HK-2 (cell line): ENCODE data around the gene LRP3.
"Not testable (repeated sequence)": the region's sequence is repeated elsewhere in the genome, so short reads cannot be mapped to it uniquely, and the experiment has no call there.

ENCODE experiments used
- DNase-seq: peaks from one replicate; pipeline ENCODE4 v3.0.0-alpha.2; 2018; ENCODE audit not compliant: unreplicated experiment

The LRP3 gene

DNA sequence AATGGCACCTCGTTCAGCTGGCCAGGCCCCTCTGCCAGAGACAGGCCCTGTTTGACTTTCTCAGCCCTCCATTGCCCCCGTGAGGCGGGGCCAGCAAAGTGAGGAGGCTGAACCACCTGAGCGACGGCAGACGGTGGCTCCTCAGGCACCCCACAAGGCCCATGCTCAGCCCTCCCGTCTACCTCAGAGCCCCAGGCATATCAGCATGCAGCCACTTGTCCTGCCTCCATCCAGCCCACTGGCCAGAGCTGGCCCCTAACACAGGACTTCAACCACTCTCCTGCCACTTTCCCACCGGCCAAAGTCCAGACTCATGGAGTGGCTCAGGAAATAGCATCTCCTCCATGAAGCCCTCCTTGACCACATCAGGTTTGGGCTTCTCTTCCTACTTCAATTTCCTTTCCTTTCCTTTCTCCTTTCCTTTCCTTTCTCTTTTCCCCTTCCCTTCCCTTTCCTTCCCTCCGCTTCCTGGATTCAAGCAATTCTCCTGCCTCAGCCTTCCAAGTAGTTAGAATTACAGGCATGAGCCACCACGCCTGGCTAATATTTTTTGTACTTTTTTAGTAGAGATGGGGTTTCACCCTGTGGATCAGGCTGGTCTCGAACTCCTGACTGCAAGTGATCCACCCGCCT is 22.2 kb downstream of the LRP3 start:
- no peak for DNase-seq

DNA sequence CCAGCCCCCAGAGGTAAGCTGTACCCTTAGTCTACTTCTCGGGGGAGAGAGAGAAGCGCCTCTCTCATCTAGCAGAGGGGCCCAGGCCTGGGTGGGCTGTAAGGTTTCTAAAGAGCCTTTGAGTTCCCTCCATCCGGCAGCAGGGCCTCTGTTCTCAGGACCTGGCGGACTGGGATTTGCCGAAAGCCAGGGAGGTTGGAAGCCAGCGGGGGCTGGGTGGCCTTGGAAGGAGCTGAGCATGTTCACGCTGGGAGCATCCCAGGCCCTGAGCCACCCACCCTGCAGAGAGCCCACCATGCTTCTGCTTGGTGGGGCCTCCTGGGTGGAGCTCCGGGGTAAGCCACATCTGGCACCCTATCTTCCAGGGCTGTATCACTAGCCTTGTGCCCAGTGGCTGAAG is 23.8 kb downstream of the LRP3 start:
- DNase-seq = no peak

DNA sequence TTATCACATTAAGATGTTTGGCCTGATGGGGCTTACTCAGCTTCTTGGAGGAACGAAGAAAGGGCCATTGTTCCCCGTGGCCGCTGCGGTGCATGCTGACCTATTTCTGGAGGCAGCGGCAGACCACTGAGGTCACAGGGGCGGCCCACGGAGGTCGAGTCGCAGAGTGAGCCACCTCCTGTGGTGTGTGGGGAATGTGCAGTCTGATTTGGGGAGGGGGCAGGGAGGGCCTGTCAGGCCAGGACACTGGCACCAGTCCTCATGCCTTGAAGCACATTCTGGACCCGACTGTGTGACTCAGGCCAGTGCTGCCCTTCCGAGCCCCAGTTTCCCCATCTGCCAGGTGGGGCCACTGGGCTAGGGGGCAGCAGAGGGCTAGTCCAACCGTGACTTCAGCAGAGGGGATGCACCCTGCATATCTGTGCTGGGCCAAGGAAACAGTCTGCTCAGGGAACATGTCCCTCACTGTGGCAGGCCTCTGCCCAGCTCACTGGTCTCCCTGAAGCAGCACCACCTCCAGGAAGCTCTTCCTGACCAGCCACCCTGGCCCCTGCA is 25.2 kb downstream of the LRP3 start:
- no peak for DNase-seq

DNA sequence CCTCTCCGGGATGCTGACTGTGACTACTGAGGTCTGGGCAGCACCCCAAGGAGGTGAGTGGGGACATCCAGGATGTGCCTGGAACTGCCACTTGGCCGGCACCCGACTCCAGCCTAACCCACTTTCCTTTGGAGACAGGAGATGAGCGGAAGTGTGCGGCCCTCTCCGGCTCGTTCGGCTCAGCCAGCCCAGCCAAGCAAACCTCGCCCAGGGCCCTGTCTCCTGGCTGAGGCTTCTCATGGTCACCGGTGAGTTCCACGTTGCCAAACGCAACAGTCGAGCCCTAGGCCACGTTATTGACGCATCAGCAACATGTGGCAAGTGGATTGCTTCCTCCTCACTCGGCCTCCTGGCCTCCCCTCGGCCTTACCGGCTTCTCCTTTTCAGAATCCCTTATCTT is 26.0 kb downstream of the LRP3 start:
- no peak for DNase-seq

DNA sequence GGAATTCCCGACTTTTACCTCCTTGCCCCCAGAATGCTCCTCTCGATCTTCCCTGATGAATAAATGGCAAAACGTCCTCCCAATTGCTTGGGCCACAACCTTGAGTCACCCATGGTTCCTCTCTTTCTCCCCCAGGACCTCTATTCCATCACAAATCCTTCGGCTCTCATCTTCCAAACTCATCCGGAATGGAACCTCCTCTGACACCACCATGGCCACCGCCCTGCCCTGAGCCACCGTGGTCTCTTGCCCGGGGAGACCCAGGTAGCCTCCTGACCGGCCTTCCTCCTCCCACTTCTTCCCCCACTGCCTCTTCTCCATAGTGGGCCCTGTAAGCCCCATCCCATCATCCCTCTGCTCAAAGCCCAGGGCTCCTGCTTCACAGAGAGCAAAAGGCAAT is 26.6 kb downstream of the LRP3 start:
- no peak for DNase-seq

DNA sequence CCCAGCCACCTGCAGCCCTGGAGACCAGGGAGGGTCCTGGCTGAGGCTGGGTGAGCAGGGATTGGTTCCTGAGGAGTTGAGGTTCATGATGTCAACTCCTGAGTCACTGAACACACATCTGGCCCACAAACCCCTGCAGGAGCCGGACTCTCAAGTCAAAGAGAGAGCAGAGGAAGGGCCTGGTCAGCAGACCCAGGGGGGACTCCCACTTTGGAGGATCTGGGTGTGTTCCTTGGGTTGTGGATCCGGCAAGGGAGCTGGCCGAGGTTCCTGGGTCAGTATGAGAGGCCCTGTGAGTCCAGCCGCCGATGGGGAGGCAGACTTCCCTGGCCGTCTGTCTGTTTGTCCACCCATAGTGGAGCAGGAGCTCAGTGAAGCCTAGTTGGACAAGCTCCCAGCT is 27.5 kb downstream of the LRP3 start:
- DNase-seq = no peak

DNA sequence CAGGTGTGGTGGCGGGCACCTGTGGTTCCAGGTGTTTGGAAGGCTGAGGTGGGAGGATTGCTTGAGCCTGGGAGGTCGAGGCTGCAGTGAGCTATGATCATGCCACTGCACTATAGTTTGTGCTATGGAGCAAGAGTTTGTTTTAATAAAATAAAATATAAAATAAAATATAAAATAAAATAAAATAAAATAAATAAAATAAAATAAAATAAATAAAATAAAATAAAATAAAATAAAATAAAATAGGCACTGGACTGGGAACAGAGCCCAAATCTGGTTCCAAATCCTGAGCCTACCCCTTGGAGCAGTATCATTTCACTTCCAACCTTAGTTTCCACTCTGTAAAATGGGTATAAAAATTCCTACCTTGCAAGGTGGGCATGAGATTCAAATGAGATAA is 28.1 kb downstream of the LRP3 start:
- not testable (repeated sequence) for DNase-seq

DNA sequence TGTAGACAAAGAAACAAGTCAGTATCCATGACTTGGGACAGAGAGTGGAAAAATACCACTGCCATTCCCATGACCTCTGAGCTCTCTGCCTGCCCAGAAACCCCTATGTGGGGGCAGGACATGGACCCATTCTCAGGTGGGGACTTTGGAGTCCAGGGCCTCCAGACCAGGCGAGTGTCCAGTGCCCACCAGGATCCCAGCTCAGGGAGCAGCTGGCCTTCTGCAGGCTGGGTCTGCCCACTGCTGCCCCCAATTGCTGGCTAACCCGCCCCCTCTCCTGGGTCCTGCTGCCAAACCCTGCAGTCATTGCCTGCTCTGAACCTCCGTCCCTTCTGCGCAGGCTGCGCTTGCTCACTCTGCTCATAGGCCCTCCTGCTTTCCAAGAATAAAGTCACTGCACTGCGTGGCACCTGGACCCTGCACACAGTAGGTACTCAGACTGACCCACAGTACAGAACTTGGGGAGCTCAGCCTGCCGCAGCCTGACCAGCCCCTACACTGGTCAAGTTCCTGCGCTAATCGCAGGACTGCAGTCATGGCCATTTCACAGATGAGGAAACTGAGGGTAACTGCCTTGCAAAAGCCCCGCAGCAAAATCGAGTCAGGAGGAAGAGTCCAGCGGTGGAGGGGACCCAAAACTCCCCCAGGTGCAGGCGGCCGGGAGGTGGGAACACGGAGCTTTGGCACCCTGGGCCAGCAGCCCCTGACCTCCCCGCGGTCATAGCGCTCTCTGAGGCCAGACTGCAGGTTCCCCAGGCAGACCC is 30.7 kb downstream of the LRP3 start:
- DNase-seq = no peak

DNA sequence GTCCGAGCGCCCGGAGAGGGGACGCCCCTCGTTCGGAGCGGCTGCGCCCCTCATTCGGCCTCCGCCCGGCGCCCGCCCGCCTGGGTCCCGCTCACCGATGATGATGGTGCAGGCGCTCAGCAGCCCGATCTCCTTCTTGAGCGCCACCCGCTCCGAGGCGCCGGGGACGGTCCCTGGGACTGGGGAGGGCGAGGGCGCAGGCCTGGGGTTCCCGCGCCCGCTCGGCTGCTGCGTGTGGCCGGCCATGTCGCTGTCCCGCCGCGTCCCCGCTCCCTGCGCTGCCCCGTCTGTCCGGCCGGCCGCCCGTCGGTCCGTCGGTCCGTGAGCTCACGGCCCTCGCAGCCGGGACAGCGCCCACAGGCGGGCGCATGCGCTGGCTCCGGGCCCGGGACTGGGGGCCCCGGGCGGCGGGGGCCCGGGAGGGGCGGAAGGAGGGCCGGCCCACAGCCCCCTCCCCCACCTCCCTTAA is 31.4 kb downstream of the LRP3 start, which contains the start of gene SLC7A10:
TSS of gene SLC7A10 (minus strand) at position 393 of the 469 bp plus-strand sequence. CDS start at position 246, 147 bp downstream.
- no peak for DNase-seq

DNA sequence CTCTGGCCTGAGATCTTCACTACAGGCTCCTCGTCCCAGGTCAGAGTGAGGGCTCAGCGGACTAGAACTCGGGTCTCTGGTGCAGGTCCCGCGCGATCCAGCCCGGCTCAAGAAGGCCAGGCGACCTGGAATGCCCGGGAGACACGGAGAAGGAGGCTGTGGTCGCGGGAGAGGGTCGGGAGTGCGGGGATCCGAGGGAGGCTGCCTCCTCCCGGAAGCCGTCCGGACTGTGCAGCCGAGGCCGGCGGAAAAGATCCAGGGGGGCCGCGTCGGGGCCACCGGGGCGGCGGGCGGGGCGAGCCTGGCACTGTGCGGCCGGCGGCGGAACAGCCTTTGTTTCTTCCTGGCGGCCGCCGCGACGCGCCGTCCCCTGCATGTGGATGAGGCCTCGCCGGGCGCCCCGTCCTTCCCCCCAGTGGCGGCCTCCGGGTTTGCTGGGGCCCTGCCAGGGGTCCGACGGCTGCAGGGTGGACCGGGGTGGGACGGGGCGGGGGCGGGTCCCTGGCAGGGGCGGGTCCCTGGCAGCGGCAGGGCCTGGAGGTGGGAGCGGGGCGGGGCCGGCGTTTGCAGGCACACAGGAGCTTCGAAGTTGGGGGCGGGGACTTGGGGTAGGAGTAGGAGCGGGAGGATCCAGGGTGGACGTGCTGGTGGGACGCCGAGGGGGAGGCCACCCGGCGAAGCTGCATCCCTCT is 32.6 kb downstream of the LRP3 start:
- peak; percentile 41 for DNase-seq

DNA sequence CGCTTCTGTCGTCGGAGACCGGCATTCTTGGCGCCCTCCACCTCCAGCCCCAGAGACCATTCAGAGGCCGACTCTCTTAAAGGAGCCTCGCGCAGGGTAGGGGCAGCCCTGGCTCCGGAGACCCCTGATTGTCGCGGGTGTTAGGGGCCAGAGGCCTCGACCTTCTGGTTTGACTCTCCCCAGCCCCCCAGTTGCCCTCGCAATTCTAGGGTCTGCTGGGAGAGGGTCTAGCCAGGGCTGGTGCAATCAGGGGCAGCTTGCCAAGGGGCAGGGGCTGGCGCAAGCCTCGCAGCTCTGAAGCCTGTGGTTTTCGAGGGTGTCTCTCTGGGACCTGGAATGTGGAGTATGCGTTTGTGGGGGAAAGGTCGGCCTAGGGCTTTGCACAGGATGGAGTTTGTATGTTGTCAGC is 33.1 kb downstream of the LRP3 start:
- DNase-seq = no peak

DNA sequence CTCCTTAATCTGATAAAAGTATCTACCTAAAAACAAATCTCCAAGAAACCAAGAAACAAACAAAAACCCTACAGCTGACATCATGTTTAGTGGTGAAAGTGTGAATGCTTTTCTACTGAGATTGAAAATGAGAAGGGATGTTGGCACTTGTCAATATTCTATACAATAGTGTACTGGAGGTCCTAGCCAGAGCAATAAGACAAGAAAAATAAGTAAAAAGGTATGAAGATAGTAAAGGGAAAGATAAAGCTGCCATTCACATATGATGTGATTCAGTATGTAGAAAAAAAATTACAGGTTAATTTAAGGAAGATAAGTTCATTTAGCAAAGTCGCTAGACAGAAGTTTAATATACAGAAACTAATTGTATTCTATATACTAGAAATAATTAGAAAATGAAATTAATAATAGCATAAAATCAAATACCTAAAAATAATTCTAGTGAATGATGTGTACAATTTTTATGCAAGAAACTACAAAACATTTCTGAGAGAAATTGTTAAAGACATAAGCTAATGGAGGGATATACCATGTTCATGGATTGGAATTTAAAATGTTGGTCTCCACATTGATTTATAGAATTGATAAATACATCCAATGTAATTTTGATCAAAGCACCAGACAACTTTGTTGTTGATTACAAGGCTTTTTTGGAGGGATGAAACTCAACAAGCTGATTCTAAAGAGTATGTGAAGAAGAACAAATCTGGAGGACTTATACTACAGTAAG is 33.9 kb downstream of the LRP3 start:
- no peak for DNase-seq

DNA sequence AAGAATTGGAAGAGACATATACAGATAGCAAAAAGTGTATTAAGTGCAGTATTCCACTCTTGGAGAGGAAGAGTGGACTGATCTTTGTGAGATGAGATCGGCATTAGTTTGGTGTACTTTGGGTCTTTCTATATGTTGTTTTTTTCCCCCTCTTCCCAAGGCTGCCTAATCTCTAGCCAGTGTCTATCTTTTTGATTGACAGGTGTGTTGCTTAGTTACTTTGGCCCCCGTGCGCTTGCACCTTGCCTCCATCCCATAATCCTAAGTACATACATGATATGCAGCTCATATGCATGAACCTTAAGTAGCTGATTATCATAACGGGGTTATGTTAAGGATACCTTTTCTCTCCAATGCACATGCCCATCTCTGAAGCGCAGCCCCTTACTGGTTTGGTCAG is 35.8 kb downstream of the LRP3 start:
- no peak for DNase-seq

DNA sequence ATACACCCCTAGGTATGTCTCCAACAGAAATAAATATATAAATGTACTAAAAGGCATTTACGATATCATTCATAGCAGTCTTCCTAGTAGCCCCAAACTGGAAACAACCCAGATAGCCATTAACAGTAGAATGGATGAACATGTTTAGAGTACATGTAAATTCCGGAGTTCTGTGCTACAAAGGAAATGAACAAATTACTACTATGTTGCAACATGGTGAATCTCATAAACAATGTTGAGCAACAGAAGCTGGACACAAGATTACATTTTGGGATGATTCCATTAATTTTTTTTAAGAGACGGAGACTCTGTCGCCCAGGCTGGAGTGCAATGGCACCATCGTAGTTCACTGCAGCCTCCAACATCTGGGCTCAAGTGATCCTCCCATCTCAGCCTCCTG is 37.4 kb downstream of the LRP3 start:
- no peak for DNase-seq

DNA sequence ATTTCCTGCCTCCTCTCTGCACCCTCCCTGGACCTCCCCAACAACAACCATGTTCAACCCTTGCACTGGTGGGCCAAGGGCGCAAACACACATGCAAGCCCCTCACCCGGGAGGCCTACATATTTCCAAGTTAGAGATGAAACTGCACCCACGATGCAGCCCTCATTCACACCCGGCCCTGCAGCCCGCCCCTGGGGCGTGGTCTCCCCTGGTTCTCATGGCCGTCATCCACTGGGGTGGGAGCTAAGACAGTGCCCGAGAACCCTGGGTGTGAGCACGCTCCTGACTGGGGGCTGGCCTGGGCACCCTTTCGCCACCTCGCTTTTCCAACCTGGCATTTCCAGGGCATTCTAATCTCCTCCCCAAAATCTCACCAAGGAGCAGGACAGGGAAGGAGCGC is 38.5 kb downstream of the LRP3 start:
- no peak for DNase-seq

DNA sequence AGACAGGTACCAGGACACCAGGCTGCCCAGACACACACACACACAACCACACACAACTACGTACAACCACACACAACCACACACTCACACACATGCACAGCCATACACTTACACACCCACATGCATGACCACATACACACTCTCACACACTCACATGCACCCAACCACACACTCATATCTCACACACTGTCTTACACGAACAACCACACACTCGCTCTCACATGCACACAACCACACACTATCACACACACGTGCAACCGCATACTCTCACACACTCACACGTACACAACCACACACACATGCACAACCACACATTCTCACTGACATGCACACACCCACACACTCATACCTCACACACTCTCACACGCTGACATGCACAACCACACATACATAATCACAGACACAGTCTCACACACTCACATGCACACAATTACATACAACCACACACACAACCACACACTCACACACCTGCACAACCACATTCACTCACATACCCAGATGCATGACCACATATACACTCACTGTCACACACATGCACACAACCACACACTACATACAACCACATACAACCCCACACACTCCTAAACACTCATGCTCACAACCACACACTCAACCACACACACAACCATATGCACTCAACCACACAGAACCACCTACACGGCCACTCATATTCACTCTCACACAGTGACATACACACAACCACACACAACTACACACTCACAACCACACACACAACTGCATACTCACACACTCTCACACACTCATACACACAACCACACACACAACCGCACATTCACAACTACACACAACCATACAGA is 39.1 kb downstream of the LRP3 start:
- DNase-seq = no peak

DNA sequence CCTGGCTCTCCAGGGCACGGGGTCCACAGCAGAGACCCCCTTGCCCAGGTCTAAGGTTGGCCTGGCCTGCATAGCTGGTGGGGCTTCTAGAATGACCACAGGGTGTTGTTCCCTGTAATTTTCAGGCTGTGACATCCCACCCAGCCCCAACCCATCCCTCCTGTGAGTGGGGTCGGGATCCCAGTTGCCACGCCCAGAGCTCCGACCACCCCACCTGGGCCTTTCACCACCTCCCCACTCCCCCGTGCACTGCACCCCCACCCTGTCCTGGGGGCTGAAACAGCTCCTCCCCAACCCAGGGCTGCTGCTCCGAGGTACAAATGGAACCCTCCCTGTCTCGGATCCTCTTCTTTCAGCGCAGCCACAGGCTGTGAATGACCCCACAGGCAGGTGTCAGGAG is 40.0 kb downstream of the LRP3 start:
- no peak for DNase-seq

DNA sequence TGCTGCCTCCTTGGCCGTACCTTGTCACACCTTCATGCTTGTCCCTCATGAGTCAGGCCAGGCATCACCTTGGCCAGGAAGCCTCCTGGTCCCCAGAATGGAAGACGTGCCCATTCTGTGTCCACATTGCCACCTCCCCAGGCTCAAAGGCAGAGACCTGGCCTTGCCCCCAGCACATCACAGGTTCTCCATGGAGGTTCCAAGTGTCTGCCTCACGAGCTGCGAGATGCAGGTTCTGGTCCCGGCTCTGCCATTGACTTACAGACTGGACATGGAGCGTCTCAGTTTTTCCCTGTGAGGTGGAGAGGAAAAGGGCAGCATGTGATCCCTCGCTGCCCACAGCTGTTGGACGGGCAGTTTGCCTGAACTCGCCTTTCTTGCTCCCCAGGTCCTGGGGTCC is 40.6 kb downstream of the LRP3 start:
- no peak for DNase-seq

DNA sequence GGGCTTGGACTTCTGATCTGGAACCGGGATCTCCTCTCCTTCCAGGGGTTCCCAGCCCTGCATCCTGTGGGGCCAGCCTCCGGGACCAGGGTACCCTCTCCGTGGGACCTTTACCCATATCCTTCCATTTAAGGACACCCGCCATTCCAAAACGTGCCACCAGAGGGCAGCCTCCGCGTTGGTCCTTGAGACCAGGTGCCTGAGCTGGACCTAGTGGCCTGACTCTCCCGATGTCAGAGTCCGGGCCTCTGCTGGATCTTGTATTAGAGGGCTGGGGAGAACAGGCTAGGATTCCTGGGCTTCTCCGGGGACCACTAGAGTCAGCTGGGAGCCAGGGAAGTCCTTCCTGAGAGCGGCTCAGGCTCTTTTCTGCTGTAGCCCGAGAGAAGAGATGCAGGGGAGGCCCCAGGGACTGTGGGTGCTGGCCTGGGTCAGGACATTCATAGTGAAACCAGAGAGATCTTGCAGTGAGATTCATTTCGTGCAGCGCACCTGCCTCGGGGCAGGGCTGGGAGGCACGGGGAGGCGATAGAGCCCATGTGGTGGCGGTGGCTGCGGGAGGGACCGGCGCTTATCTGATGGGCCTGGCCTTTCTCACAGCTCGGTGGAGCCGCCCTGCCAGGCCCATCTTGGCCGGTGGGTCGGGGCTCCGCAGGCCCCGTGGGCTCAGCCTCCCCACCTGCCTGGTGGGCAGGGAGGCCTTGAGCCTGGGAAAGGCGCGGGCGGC is 41.3 kb downstream of the LRP3 start:
- DNase-seq = peak; percentile 79

DNA sequence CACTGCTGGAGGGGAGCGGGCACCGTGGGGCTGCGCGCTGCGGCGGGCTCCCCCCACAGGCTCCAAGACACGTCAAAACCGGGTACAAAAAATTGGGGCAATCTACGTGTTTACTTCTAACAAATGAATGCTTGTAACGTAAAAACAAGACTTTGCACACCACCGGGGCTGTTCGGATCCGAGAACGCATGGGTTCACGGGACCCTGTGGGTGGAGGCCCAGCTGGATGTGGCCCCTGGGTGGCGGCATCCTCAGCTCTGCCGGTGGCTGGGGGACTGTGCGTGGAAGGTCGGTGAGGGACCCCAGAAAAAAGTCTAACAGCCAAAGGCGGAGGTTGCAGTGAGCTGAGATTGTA is 41.8 kb downstream of the LRP3 start:
- no peak for DNase-seq
